HS-5 (cell line): Measurements from ENCODE around the gene ST6GALNAC5.
"Not testable (repeated sequence)": the region's sequence is repeated elsewhere in the genome, so short reads cannot be mapped to it uniquely, and the experiment has no call there.

Experiments
- DNase-seq: peaks from one replicate; pipeline ENCODE4 v3.0.0-alpha.2; 2012; ENCODE audit warnings: low read depth

ST6GALNAC5 gene

GRCh38 chr1:76867342-76868130 is at the start of gene ST6GALNAC5:
ST6GALNAC5 (plus strand) TSS chr1:76867480.
- DNase-seq: no peak

- no peak for DNase-seq
Measured at GRCh38 chr1:76820028-76820427, 47.3 kb upstream of the ST6GALNAC5 start.

- DNase-seq: not testable (repeated sequence)
Measured at GRCh38 chr1:76822961-76823360, 44.3 kb upstream of the ST6GALNAC5 start.

- DNase-seq: no peak
Measured at GRCh38 chr1:76824106-76824505, 43.2 kb upstream of the ST6GALNAC5 start.

GRCh38 chr1:76826072-76826845 is 41.0 kb upstream of the ST6GALNAC5 start:
- peak; percentile 54 for DNase-seq

GRCh38 chr1:76827066-76827465 is 40.2 kb upstream of the ST6GALNAC5 start:
- DNase-seq: no peak

- DNase-seq: no peak
Measured at GRCh38 chr1:76830373-76830772, 36.9 kb upstream of the ST6GALNAC5 start.

- DNase-seq: no peak
Measured at GRCh38 chr1:76832521-76832920, 34.8 kb upstream of the ST6GALNAC5 start.

- no peak for DNase-seq
Measured at GRCh38 chr1:76833151-76833550, 34.1 kb upstream of the ST6GALNAC5 start.

- no peak for DNase-seq
Measured at GRCh38 chr1:76833856-76834255, 33.4 kb upstream of the ST6GALNAC5 start.

- DNase-seq: no peak
Measured at GRCh38 chr1:76835203-76835602, 32.1 kb upstream of the ST6GALNAC5 start.

- DNase-seq: no peak
Measured at GRCh38 chr1:76840278-76840677, 27.0 kb upstream of the ST6GALNAC5 start.

- DNase-seq: no peak
Measured at GRCh38 chr1:76841460-76841859, 25.8 kb upstream of the ST6GALNAC5 start.

- no peak for DNase-seq
Measured at GRCh38 chr1:76843821-76844464, 23.3 kb upstream of the ST6GALNAC5 start.

GRCh38 chr1:76854255-76854654 is 13.0 kb upstream of the ST6GALNAC5 start:
- DNase-seq: no peak

- no peak for DNase-seq
Measured at GRCh38 chr1:76856104-76856503, 11.2 kb upstream of the ST6GALNAC5 start.

GRCh38 chr1:76857138-76857537 is 10.1 kb upstream of the ST6GALNAC5 start:
- no peak for DNase-seq

- no peak for DNase-seq
Measured at GRCh38 chr1:76857973-76858372, 9.3 kb upstream of the ST6GALNAC5 start.

- no peak for DNase-seq
Measured at GRCh38 chr1:76861149-76861548, 6.1 kb upstream of the ST6GALNAC5 start.

- DNase-seq: peak; percentile 84
Measured at GRCh38 chr1:76862447-76862846, 4.8 kb upstream of the ST6GALNAC5 start.

- no peak for DNase-seq
Measured at GRCh38 chr1:76864383-76864782, 2.9 kb upstream of the ST6GALNAC5 start.

- no peak for DNase-seq
Measured at GRCh38 chr1:76865696-76866286, 1.5 kb upstream of the ST6GALNAC5 start.
